HCT116 (cell line): Measurements from ENCODE around the gene LDAH. TPM values are rescaled to one million over a fixed set of nuclear protein-coding genes. Genes with fewer than 3 reads are reported as not detected.

Source experiments
- ATAC-seq: fragments of 200-7000 bp; cut with Tn5 transposase; 2 replicates; pipeline ENCODE4 v1.9.1; 2020; ENCODE audit warnings: mild to moderate bottlenecking, moderate library complexity
- BruUV-seq: library from RNA; stranded (reverse); fragments of 400-500 nt; replicated peaks from 2 replicates; lab custom pipeline; 2021; lab: Mats Ljungman, UMichigan
- CTCF ChIA-PET: fragments of 300-600 bp; sonication (Branson Sonifier 250); formaldehyde crosslinking; loops from one replicate; lab custom pipeline; 2021; ENCODE audit warnings: antibody characterized with exemption; lab: Charles Lee
- POLR2A ChIA-PET: fragments of 300-600, 350-600 bp; sonication (Branson Sonifier 250); formaldehyde crosslinking; loops from one replicate; lab custom pipeline; 2021; ENCODE audit warnings: antibody characterized with exemption; lab: Charles Lee
- RAD21 ChIA-PET, 2 experiments: fragments of 300-600 bp; sonication (Branson Sonifier 250); formaldehyde crosslinking; loops; one replicate each; lab custom pipeline; 2023; ENCODE audit warnings: low total read pairs in 2 of 2; ENCODE audit not compliant: uncharacterized antibody in 2 of 2, unreplicated experiment in 2 of 2, low non-redundant PET in 1 of 2; lab: Charles Lee
- DNase-seq: peaks from one replicate; pipeline ENCODE4 v3.0.0-alpha.2; 2010; ENCODE audit warnings: low read depth, low spot score
- H2AFZ ChIP-seq: fragments of 200-600 bp; shearing (Covaris generic), sonication (generic); 2 replicates; pipeline ENCODE4 v1.6.1; 2017; ENCODE audit warnings: low read depth, mixed run types, mixed read lengths, antibody characterized with exemption, low read length; ENCODE audit not compliant: poor library complexity, severe bottlenecking
- H3K27ac ChIP-seq: 2 replicates; pipeline ENCODE4 v1.5.1; 2012; ENCODE audit warnings: low read depth, low read length
- H3K27me3 ChIP-seq: fragments of 200-600 bp; sonication (generic); 2 replicates; pipeline ENCODE4 v1.6.1; 2016; ENCODE audit warnings: mixed run types, low read length, mixed read lengths; ENCODE audit not compliant: insufficient read depth
- H3K36me3 ChIP-seq, 2 experiments: fragments of 200-500 bp in 1 of 2; fragments of 200-600 bp in 1 of 2; sonication (Bioruptor generic) in 1 of 2; sonication (generic) in 1 of 2; 2 replicates each; pipeline versions ENCODE4 v1.5.1 to v1.6.1; 2014 to 2016; ENCODE audit warnings: low read length in 2 of 2, inconsistent platforms in 1 of 2, mixed read lengths in 1 of 2, mixed run types in 1 of 2; ENCODE audit not compliant: insufficient read depth in 2 of 2, control insufficient read depth in 1 of 2
- H3K4me1 ChIP-seq, 2 experiments: fragments of 200-600 bp in 1 of 2; sonication (generic) in 1 of 2; 2 replicates each; pipeline versions ENCODE4 v1.5.1 to v1.6.1; 2012 to 2017; ENCODE audit warnings: low read length in 2 of 2, inconsistent platforms in 1 of 2, mild to moderate bottlenecking in 1 of 2, mixed read lengths in 1 of 2, mixed run types in 1 of 2, moderate library complexity in 1 of 2; ENCODE audit not compliant: insufficient read depth in 2 of 2, control insufficient read depth in 1 of 2
- H3K4me2 ChIP-seq: fragments of 200-600 bp; sonication (generic); 2 replicates; pipeline ENCODE4 v1.6.1; 2017; ENCODE audit warnings: mixed run types, low read length, mixed read lengths
- H3K4me3 ChIP-seq, 2 experiments: fragments of 200-600 bp in 1 of 2; sonication (generic) in 1 of 2; replicated peaks in 1 of 2; 2 replicates each; pipeline ENCODE4 v1.5.1; 2011 to 2016; ENCODE audit warnings: low read length in 2 of 2, control low read depth in 1 of 2, low read depth in 1 of 2, mild to moderate bottlenecking in 1 of 2, mixed read lengths in 1 of 2, mixed run types in 1 of 2
- H3K79me2 ChIP-seq: fragments of 200-600 bp; sonication (generic); 2 replicates; pipeline ENCODE4 v1.6.1; 2017; ENCODE audit warnings: mild to moderate bottlenecking, mixed run types, low read length, moderate library complexity, mixed read lengths; ENCODE audit not compliant: insufficient read depth
- H3K9ac ChIP-seq: fragments of 200-600 bp; sonication (generic); 2 replicates; pipeline ENCODE4 v1.6.1; 2016; ENCODE audit warnings: low read length, mixed read lengths
- H3K9me2 ChIP-seq: fragments of 200-600 bp; sonication (generic), shearing (Covaris generic); 2 replicates; pipeline ENCODE4 v1.6.1; 2017; ENCODE audit warnings: mixed run types, mild to moderate bottlenecking, moderate library complexity; ENCODE audit not compliant: insufficient read depth
- H3K9me3 ChIP-seq, 2 experiments: fragments of 200-500 bp in 1 of 2; fragments of 200-600 bp in 1 of 2; sonication (Bioruptor generic) in 1 of 2; sonication (generic) in 1 of 2; 2 replicates each; pipeline ENCODE4 v1.6.1; 2014 to 2017; ENCODE audit warnings: low read length in 2 of 2, mixed read lengths in 2 of 2, inconsistent platforms in 1 of 2, low read depth in 1 of 2, mild to moderate bottlenecking in 1 of 2, mixed run types in 1 of 2, moderate library complexity in 1 of 2; ENCODE audit not compliant: control insufficient read depth in 1 of 2, insufficient read depth in 1 of 2
- H4K20me1 ChIP-seq: fragments of 200-600 bp; sonication (generic), shearing (Covaris generic); 2 replicates; pipeline ENCODE4 v1.6.1; 2017; ENCODE audit warnings: mixed run types, mild to moderate bottlenecking, moderate library complexity; ENCODE audit not compliant: insufficient read depth
- CBX3 ChIP-seq: IDR thresholded peaks from 2 replicates; pipeline ENCODE4 v1.6.1; 2012; ENCODE audit warnings: low read depth
- CEBPB ChIP-seq: IDR thresholded peaks from 2 replicates; pipeline ENCODE4 v1.6.1; 2012; ENCODE audit warnings: low read depth
- EZH2phosphoT487 ChIP-seq: fragments of 200-600 bp; IDR thresholded peaks from 2 replicates; pipeline ENCODE4 v1.6.1; 2018; ENCODE audit warnings: antibody characterized with exemption, borderline replicate concordance
- POLR2AphosphoS5 ChIP-seq: IDR thresholded peaks from 2 replicates; pipeline ENCODE4 v1.6.1; 2011; ENCODE audit warnings: mild to moderate bottlenecking, low read depth, low read length, moderate library complexity
- RAD21 ChIP-seq: IDR thresholded peaks from 2 replicates; pipeline ENCODE4 v1.6.1; 2012; ENCODE audit warnings: low read depth, mild to moderate bottlenecking
- REST ChIP-seq: IDR thresholded peaks from 2 replicates; pipeline ENCODE4 v1.6.1; 2012; ENCODE audit warnings: low read depth
- SIN3A ChIP-seq: IDR thresholded peaks from 2 replicates; pipeline ENCODE4 v1.6.1; 2012; ENCODE audit warnings: low read depth
- SP1 ChIP-seq: IDR thresholded peaks from 2 replicates; pipeline ENCODE4 v1.6.1; 2012; ENCODE audit warnings: low read depth
- SRF ChIP-seq: IDR thresholded peaks from 2 replicates; pipeline ENCODE4 v1.6.1; 2012; ENCODE audit warnings: low read depth
- YY1 ChIP-seq: IDR thresholded peaks from 2 replicates; pipeline ENCODE4 v1.6.1; 2011; ENCODE audit warnings: low read length, low read depth, moderate library complexity, mild to moderate bottlenecking; ENCODE audit not compliant: insufficient replicate concordance; ENCODE audit errors: extremely low read depth
- ZFX ChIP-seq: fragments of 450-650 bp; IDR thresholded peaks from 2 replicates; pipeline ENCODE4 v1.6.1; 2017
- intact Hi-C: fragments of 100-400 bp; cut with micrococcal nuclease; formaldehyde crosslinking; loops from 2 replicates; pipeline ENCODE4 v1.10.0; 2022
- total RNA-seq: library from RNA; stranded (reverse); gene quantifications from one replicate; pipeline ENCODE4 v1.2.1, GENCODE V29; 2021; ENCODE audit not compliant: unreplicated experiment
- TF ChIP-seq, protein P1 (sequence below), 3 experiments: fragments of 200-600 bp in 1 of 3; sonication (generic) in 1 of 3; IDR thresholded peaks in 2 of 3; conservative IDR thresholded peaks in 1 of 3; 2 replicates each; pipeline ENCODE4 v1.5.1; 2012 to 2017; ENCODE audit warnings: low read depth in 2 of 3, low read length in 2 of 3, antibody characterized with exemption in 1 of 3, borderline replicate concordance in 1 of 3, control low read depth in 1 of 3, mild to moderate bottlenecking in 1 of 3, mixed read lengths in 1 of 3, mixed run types in 1 of 3, moderate library complexity in 1 of 3; ENCODE audit not compliant: insufficient read depth in 1 of 3

LDAH gene
- total RNA-seq, 1 experiment from 2014 or later = 25.7 TPM

- TF ChIP-seq, protein P1, sequence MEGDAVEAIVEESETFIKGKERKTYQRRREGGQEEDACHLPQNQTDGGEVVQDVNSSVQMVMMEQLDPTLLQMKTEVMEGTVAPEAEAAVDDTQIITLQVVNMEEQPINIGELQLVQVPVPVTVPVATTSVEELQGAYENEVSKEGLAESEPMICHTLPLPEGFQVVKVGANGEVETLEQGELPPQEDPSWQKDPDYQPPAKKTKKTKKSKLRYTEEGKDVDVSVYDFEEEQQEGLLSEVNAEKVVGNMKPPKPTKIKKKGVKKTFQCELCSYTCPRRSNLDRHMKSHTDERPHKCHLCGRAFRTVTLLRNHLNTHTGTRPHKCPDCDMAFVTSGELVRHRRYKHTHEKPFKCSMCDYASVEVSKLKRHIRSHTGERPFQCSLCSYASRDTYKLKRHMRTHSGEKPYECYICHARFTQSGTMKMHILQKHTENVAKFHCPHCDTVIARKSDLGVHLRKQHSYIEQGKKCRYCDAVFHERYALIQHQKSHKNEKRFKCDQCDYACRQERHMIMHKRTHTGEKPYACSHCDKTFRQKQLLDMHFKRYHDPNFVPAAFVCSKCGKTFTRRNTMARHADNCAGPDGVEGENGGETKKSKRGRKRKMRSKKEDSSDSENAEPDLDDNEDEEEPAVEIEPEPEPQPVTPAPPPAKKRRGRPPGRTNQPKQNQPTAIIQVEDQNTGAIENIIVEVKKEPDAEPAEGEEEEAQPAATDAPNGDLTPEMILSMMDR (IDR thresholded peaks at IDR 0.05 in 2 of 3, conservative IDR thresholded peaks at IDR 0.05 in 1 of 3; ENCODE audit: borderline replicate concordance in 1 of 3, insufficient read depth in 1 of 3, low read depth in 2 of 3, low read length in 2 of 3) = no peak
- TF ChIP-seq POLR2AphosphoS5 (no peak), SRF (no peak), SIN3A (no peak), RAD21 (no peak)
- TF ChIP-seq, all 23 proteins: peak for 0
These were observed 4.1 kb downstream of the LDAH start (continued) for GRCh38 chr2:20818820-20819219.

- Histone ChIP-seq H3K9me3 (no peaks in the 10 kb centered on the region), H3K27ac (no peak overlapping the region), H2AFZ (no peak overlapping the region), H3K4me2 (no peak overlapping the region), H3K4me1 (no peaks in the 10 kb centered on the region), H3K36me3 (no peaks in the 10 kb centered on the region), H3K27me3 (no peaks in the 10 kb centered on the region), H3K79me2 (peaks cover 63% of the 10 kb centered on the region), H3K4me3 (no peak overlapping the region), H4K20me1 (peaks cover 10% of the 10 kb centered on the region), H3K9me2 (no peaks in the 10 kb centered on the region), H3K9ac (no peak overlapping the region)
- ATAC-seq (no peak), DNase-seq (no peak)
- CTCF ChIA-PET = no interaction called here
- intact Hi-C loops = no loop called here
- POLR2A ChIA-PET = no interaction called here
- RAD21 ChIA-PET = no interaction called here
- no peak for TF ChIP-seq RAD21
- no peak for TF ChIP-seq CEBPB
- TF ChIP-seq EZH2phosphoT487 = no peak
- no peak for TF ChIP-seq CBX3
- no peak for TF ChIP-seq POLR2AphosphoS5
- no peak for TF ChIP-seq SP1
- no peak for TF ChIP-seq REST
- TF ChIP-seq ZFX = no peak
- TF ChIP-seq YY1 = no peak
- BruUV-seq = no TSS peak
These were observed 7.7 kb downstream of the LDAH start for GRCh38 chr2:20815216-20815615.
